GM06990 (cell line): Measurements from ENCODE around the gene HPCAL1.
"Not testable (repeated sequence)": the region's sequence is repeated elsewhere in the genome, so short reads cannot be mapped to it uniquely, and the experiment has no call there.

Experiments
- DNase-seq: peaks from one replicate; pipeline ENCODE4 v3.0.0-alpha.2; 2011; ENCODE audit not compliant: insufficient read length; ENCODE audit errors: extremely low read depth
- H3K27me3 ChIP-seq: replicated peaks from 2 replicates; pipeline ENCODE4 v1.6.0; 2011; ENCODE audit warnings: low read length; ENCODE audit not compliant: control insufficient read depth, insufficient read depth
- H3K36me3 ChIP-seq: 2 replicates; pipeline ENCODE4 v1.5.1; 2011; ENCODE audit warnings: low read length; ENCODE audit not compliant: control insufficient read depth, insufficient read depth
- H3K4me3 ChIP-seq: replicated peaks from 2 replicates; pipeline ENCODE4 v1.5.1; 2011; ENCODE audit warnings: low read depth, mild to moderate bottlenecking, control low read depth, low read length
- CTCF ChIP-seq: IDR thresholded peaks from 2 replicates; pipeline ENCODE4 v1.5.1; 2011; ENCODE audit warnings: low read length, control low read depth, mild to moderate bottlenecking, inconsistent platforms; ENCODE audit not compliant: insufficient read depth, poor library complexity, severe bottlenecking

Gene HPCAL1

GRCh38 chr2:10256515-10257031, 46.1 kb upstream of the HPCAL1 start:
- DNase-seq, result no peak
- Histone ChIP-seq H3K36me3 (no peaks in the 10 kb centered on the region), H3K27me3 (no peaks in the 10 kb centered on the region; the same call in 1 of the 2 replicates), H3K4me3 (no peak overlapping the region)
- no peak for TF ChIP-seq CTCF

- no peak for DNase-seq
- no peak for TF ChIP-seq CTCF
- Histone ChIP-seq H3K27me3 (no peaks in the 10 kb centered on the region; the same call in 1 of the 2 replicates), H3K4me3 (no peak overlapping the region), H3K36me3 (no peaks in the 10 kb centered on the region)
Observed at GRCh38 chr2:10257036-10257435, 45.7 kb upstream of the HPCAL1 start.

GRCh38 chr2:10257500-10258147, 45.1 kb upstream of the HPCAL1 start:
- DNase-seq, result no peak
- no peak for TF ChIP-seq CTCF
- H3K36me3 ChIP-seq, result no peaks in the 10 kb centered on the region
- H3K27me3 ChIP-seq, result no peaks in the 10 kb centered on the region; the same call in 1 of the 2 replicates
- no peak overlapping the region for H3K4me3 ChIP-seq

GRCh38 chr2:10258326-10258725, 44.4 kb upstream of the HPCAL1 start:
- H3K4me3 ChIP-seq, result no peak overlapping the region
- DNase-seq, result no peak
- no peak for TF ChIP-seq CTCF
- H3K27me3 ChIP-seq, result no peaks in the 10 kb centered on the region; the same call in 1 of the 2 replicates
- no peaks in the 10 kb centered on the region for H3K36me3 ChIP-seq

DNA sequence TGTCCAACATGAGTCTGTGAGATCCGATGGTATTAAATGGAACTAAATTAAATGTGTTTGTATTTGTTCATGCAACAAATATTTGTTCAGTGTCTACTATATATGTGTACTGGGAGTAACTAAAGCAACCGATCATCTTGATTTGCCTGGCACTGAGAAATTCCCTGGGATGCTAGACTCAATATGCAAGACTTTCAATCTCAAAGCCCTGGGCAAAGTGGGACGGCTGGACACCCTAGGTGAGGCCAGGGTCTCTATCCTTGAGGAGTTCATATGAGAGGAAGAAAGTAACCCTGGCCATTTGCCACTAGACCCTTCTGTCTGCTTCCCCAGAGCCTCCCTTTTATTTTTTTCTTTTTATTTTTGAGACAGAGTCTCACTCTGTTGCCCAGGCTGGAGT, 44.0 kb upstream of the HPCAL1 start:
- no peak for DNase-seq
- TF ChIP-seq CTCF, result no peak

GRCh38 chr2:10260130-10260529, 42.6 kb upstream of the HPCAL1 start:
- Histone ChIP-seq H3K27me3 (no peaks in the 10 kb centered on the region; the same call in 1 of the 2 replicates), H3K36me3 (no peaks in the 10 kb centered on the region), H3K4me3 (no peak overlapping the region)
- DNase-seq, result no peak
- TF ChIP-seq CTCF, result no peak

More for the DNA sequence above, 44.0 kb upstream of the HPCAL1 start:
- Histone ChIP-seq H3K36me3 (no peaks in the 10 kb centered on the region), H3K4me3 (no peak overlapping the region), H3K27me3 (no peaks in the 10 kb centered on the region; the same call in 1 of the 2 replicates)

DNA sequence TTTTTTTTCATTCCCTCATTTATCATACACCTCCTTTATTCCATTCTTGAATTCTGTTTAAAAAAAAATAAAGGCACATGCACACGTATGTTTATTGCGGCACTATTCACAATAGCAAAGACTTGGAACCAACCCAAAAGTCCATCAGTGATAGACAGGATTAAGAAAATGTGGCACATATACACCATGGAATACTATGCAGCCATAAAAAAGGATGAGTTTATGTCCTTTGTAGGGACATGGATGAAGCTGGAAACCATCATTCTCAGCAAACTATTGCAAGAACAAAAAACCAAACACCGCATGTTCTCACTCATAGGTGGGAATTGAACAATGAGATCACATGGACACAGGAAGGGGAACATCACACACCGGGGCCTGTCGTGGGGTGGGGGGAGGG, 39.2 kb upstream of the HPCAL1 start:
- not testable (repeated sequence) for DNase-seq, H3K27me3 ChIP-seq, H3K36me3 ChIP-seq

More for the DNA sequence above, 39.2 kb upstream of the HPCAL1 start:
- H3K4me3 ChIP-seq, result not testable (repeated sequence)
